Activated naive CD4-positive, alpha-beta T cell treated with anti-CD3 and anti-CD28 coated beads for 36 hours (primary cell): Measurements from ENCODE around the gene COL23A1. TPM values are rescaled to one million over a fixed set of nuclear protein-coding genes. Genes with fewer than 3 reads are reported as not detected.

Experiments
- CTCF ChIA-PET: fragments of 350-600 bp; sonication (Branson Sonifier 250); formaldehyde crosslinking; loops from one replicate; lab custom pipeline; 2021; ENCODE audit warnings: antibody characterized with exemption; lab: Charles Lee
- DNase-seq: peaks from one replicate; pipeline ENCODE4 v3.0.0-alpha.2; 2020
- H3K27ac Mint-ChIP-seq: one replicate; pipeline ENCODE4 v1.8.0; 2021; ENCODE audit warnings: mild to moderate bottlenecking, mixed read lengths
- H3K27me3 Mint-ChIP-seq: one replicate; pipeline ENCODE4 v1.8.0; 2021; ENCODE audit warnings: low read depth, mixed read lengths
- H3K36me3 Mint-ChIP-seq: one replicate; pipeline ENCODE4 v1.8.0; 2021; ENCODE audit warnings: low read depth, mixed read lengths
- H3K4me1 Mint-ChIP-seq: one replicate; pipeline ENCODE4 v1.8.0; 2021; ENCODE audit warnings: low read depth, mixed read lengths
- H3K4me3 Mint-ChIP-seq: one replicate; pipeline ENCODE4 v1.8.0; 2021; ENCODE audit warnings: mild to moderate bottlenecking, moderate library complexity, mixed read lengths
- H3K9me3 Mint-ChIP-seq: one replicate; pipeline ENCODE4 v1.8.0; 2021; ENCODE audit warnings: mixed read lengths
- intact Hi-C: fragments of 100-400 bp; cut with micrococcal nuclease; formaldehyde crosslinking; loops from one replicate; pipeline ENCODE4 v1.15.1; 2023
- total RNA-seq, 2 experiments: library from RNA; stranded (reverse); gene quantifications; one replicate each; pipeline ENCODE4 v1.2.3, GENCODE V29; 2021

COL23A1 gene
- total RNA-seq, 2 experiments from 2014 or later: 0.07 TPM; not detected in 1

- H3K4me3 Mint-ChIP-seq: no peak overlapping the region
- CTCF ChIA-PET: no interaction called here
- intact Hi-C loops: no loop called here
- no peaks in the 10 kb centered on the region for H3K36me3 Mint-ChIP-seq
- no peaks in the 10 kb centered on the region for H3K4me1 Mint-ChIP-seq
- no peaks in the 10 kb centered on the region for H3K27me3 Mint-ChIP-seq
- H3K27ac Mint-ChIP-seq: no peak overlapping the region
- no peaks in the 10 kb centered on the region for H3K9me3 Mint-ChIP-seq
- no peak for DNase-seq
These were observed 67.8 kb downstream of the COL23A1 start for GRCh38 chr5:178522361-178522760.

- Mint-ChIP-seq H3K4me3 (no peak overlapping the region), H3K4me1 (no peaks in the 10 kb centered on the region), H3K27me3 (peaks cover 3% of the 10 kb centered on the region), H3K9me3 (no peaks in the 10 kb centered on the region), H3K27ac (no peak overlapping the region), H3K36me3 (no peaks in the 10 kb centered on the region)
- intact Hi-C loops: no loop called here
- DNase-seq: no peak
- CTCF ChIA-PET: no interaction called here
These were observed 69.3 kb downstream of the COL23A1 start for GRCh38 chr5:178520851-178521250.

- no peaks in the 10 kb centered on the region for H3K4me1 Mint-ChIP-seq
- CTCF ChIA-PET: no interaction called here
- intact Hi-C loops: no loop called here
These were observed 70.4 kb downstream of the COL23A1 start for GRCh38 chr5:178519804-178520203.

GRCh38 chr5:178519155-178519554, 71.0 kb downstream of the COL23A1 start:
- Mint-ChIP-seq H3K4me1 (no peaks in the 10 kb centered on the region), H3K27ac (no peak overlapping the region), H3K36me3 (no peaks in the 10 kb centered on the region)

More at GRCh38 chr5:178519804-178520203, 70.4 kb downstream of the COL23A1 start:
- H3K27me3 Mint-ChIP-seq: peaks cover 8% of the 10 kb centered on the region
- no peak overlapping the region for H3K4me3 Mint-ChIP-seq
- DNase-seq: no peak
- H3K9me3 Mint-ChIP-seq: no peaks in the 10 kb centered on the region
- H3K36me3 Mint-ChIP-seq: no peaks in the 10 kb centered on the region
- H3K27ac Mint-ChIP-seq: no peak overlapping the region

GRCh38 chr5:178516504-178517235, 73.5 kb downstream of the COL23A1 start:
- intact Hi-C loops: no loop called here
- Mint-ChIP-seq H3K9me3 (peaks cover 2% of the 10 kb centered on the region), H3K4me3 (no peak overlapping the region), H3K27ac (no peak overlapping the region), H3K27me3 (peaks cover 14% of the 10 kb centered on the region), H3K4me1 (no peaks in the 10 kb centered on the region), H3K36me3 (no peaks in the 10 kb centered on the region)
- no peak for DNase-seq
- CTCF ChIA-PET: no interaction called here

More at GRCh38 chr5:178519155-178519554, 71.0 kb downstream of the COL23A1 start:
- Mint-ChIP-seq H3K27me3 (peaks cover 11% of the 10 kb centered on the region), H3K9me3 (no peaks in the 10 kb centered on the region), H3K4me3 (no peak overlapping the region)
- DNase-seq: no peak
- CTCF ChIA-PET: no interaction called here
- intact Hi-C loops: no loop called here

GRCh38 chr5:178515776-178516503, 74.3 kb downstream of the COL23A1 start:
- Mint-ChIP-seq H3K9me3 (peaks cover 2% of the 10 kb centered on the region), H3K4me3 (no peak overlapping the region), H3K4me1 (no peaks in the 10 kb centered on the region), H3K36me3 (no peaks in the 10 kb centered on the region), H3K27ac (no peak overlapping the region), H3K27me3 (peaks cover 14% of the 10 kb centered on the region)
- intact Hi-C loops: no loop called here
- DNase-seq: no peak
- CTCF ChIA-PET: no interaction called here

GRCh38 chr5:178514851-178515418, 75.3 kb downstream of the COL23A1 start:
- H3K36me3 Mint-ChIP-seq: no peaks in the 10 kb centered on the region
- H3K27ac Mint-ChIP-seq: no peak overlapping the region
- DNase-seq: no peak
- H3K27me3 Mint-ChIP-seq: peaks cover 14% of the 10 kb centered on the region
- H3K4me1 Mint-ChIP-seq: no peaks in the 10 kb centered on the region
- peaks cover 2% of the 10 kb centered on the region for H3K9me3 Mint-ChIP-seq
- intact Hi-C loops: no loop called here
- no peak overlapping the region for H3K4me3 Mint-ChIP-seq
- CTCF ChIA-PET: no interaction called here

GRCh38 chr5:178511172-178511571, 79.0 kb downstream of the COL23A1 start:
- H3K36me3 Mint-ChIP-seq: no peaks in the 10 kb centered on the region
- H3K4me3 Mint-ChIP-seq: no peak overlapping the region
- peaks cover 6% of the 10 kb centered on the region for H3K9me3 Mint-ChIP-seq
- H3K27me3 Mint-ChIP-seq: peaks cover 14% of the 10 kb centered on the region
- H3K27ac Mint-ChIP-seq: no peak overlapping the region
- DNase-seq: no peak
- CTCF ChIA-PET: no interaction called here
- no peaks in the 10 kb centered on the region for H3K4me1 Mint-ChIP-seq
- intact Hi-C loops: no loop called here

- intact Hi-C loops: no loop called here
- DNase-seq: no peak
- Mint-ChIP-seq H3K27ac (no peak overlapping the region), H3K36me3 (no peaks in the 10 kb centered on the region), H3K4me3 (no peak overlapping the region), H3K9me3 (peaks cover 6% of the 10 kb centered on the region), H3K4me1 (no peaks in the 10 kb centered on the region), H3K27me3 (peaks cover 6% of the 10 kb centered on the region)
- CTCF ChIA-PET: no interaction called here
These were observed 80.6 kb downstream of the COL23A1 start for GRCh38 chr5:178509491-178510057.

GRCh38 chr5:178507151-178507932, 82.9 kb downstream of the COL23A1 start:
- Mint-ChIP-seq H3K9me3 (peaks cover 5% of the 10 kb centered on the region), H3K27ac (no peak overlapping the region), H3K36me3 (no peaks in the 10 kb centered on the region), H3K4me1 (no peaks in the 10 kb centered on the region), H3K4me3 (no peak overlapping the region), H3K27me3 (no peaks in the 10 kb centered on the region)
- no peak for DNase-seq
- CTCF ChIA-PET: no interaction called here
- intact Hi-C loops: no loop called here

- Mint-ChIP-seq H3K9me3 (peaks cover 5% of the 10 kb centered on the region), H3K27me3 (no peaks in the 10 kb centered on the region), H3K4me1 (no peaks in the 10 kb centered on the region), H3K4me3 (no peak overlapping the region), H3K27ac (no peak overlapping the region), H3K36me3 (no peaks in the 10 kb centered on the region)
- intact Hi-C loops: no loop called here
- CTCF ChIA-PET: no interaction called here
- DNase-seq: no peak
These were observed 84.4 kb downstream of the COL23A1 start for GRCh38 chr5:178505639-178506407.
